ENCODE measurements around the gene PALMD. TPM values are rescaled to one million over a fixed set of nuclear protein-coding genes. Genes with fewer than 3 reads are reported as not detected.

Gene PALMD
- total RNA-seq, 1 donor = 6.0 TPM

DNA sequence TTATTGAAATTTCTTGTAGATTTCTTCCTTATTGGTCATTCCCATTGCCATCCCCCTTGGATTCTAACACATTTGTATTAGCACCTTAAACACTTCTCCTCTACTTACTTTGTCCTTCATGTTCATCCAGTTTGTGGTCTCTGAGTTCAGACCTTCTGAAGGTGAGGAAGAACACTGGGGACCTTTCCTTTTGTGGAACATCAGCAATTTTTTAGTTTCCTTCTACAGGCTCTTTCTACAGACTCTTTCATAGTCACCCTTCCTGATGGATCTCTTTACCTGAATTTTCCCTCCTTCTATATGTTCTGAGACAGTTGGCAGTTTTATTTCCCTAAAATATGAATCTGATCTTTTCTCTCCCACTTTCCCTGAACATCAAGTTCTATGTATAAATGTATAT, 4.4 kb upstream of the PALMD start:
- no peak overlapping the region for H3K4me3 ChIP-seq (ENCODE audit: low read depth, low read length)
- TF ChIP-seq, protein P1, sequence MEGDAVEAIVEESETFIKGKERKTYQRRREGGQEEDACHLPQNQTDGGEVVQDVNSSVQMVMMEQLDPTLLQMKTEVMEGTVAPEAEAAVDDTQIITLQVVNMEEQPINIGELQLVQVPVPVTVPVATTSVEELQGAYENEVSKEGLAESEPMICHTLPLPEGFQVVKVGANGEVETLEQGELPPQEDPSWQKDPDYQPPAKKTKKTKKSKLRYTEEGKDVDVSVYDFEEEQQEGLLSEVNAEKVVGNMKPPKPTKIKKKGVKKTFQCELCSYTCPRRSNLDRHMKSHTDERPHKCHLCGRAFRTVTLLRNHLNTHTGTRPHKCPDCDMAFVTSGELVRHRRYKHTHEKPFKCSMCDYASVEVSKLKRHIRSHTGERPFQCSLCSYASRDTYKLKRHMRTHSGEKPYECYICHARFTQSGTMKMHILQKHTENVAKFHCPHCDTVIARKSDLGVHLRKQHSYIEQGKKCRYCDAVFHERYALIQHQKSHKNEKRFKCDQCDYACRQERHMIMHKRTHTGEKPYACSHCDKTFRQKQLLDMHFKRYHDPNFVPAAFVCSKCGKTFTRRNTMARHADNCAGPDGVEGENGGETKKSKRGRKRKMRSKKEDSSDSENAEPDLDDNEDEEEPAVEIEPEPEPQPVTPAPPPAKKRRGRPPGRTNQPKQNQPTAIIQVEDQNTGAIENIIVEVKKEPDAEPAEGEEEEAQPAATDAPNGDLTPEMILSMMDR (IDR thresholded peaks at IDR 0.05; ENCODE audit: insufficient read depth, low read length) = no peak
- no peak for DNase-seq (ENCODE audit: low read depth)

DNA sequence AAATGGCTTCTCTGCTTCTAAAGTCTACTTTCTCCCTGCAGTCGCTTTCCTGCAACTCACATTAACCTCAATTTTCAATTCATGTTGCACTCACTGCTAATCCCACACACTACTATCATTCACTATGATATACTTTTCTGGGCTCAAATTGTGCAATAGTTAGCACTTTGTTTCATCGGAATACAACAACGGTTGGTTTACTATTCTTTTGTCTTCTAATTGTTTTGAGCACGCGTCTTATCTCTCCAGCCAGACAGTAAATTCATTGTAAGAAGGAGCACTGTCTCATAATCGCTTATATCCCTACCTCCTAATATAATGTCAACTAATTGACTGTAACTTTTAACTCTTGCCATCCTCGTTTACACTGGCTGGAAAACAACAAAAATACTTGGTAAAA, 3.9 kb upstream of the PALMD start:
- no peak for DNase-seq (ENCODE audit: low read depth)
- TF ChIP-seq, protein P1 (IDR thresholded peaks at IDR 0.05; ENCODE audit: insufficient read depth, low read length) = no peak

DNA sequence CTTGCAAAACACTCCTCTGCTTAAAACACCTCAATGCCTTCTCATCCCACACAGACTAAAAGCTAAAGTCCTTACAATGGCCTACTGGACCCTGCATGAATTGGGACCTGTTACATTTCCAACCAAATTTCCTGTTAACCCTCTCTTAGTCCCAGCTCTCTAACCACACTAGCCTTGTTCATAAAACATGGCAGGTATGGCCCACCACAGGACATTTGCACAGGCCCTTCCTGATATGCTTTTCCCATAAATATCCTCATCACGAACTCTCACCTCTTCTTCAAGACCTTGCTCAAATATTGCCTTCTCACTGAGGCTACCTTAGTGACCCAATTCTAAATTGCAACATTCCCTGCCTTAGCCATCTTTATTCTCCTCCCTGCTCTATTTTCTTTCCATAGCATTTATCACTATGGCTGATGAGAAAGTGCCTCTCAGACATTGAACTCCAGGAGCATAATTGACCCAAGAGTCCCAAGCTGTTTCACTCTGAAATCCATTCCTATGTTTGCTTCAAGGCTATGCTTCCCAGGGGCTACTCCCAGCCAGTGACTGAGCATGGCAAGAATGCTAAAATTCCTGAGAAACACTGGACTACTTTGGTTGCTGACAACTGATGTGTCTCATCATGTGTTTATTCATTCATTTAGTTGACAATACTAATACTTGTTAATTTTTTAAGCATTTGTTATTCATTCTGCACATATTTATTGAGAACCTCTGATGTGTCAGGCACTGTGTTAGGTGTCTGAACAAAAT, 2.7 kb upstream of the PALMD start:
- H3K4me3 ChIP-seq (ENCODE audit: low read depth, low read length) = no peak overlapping the region
- no peak for DNase-seq (ENCODE audit: low read depth)
- TF ChIP-seq, protein P1 (IDR thresholded peaks at IDR 0.05; ENCODE audit: insufficient read depth, low read length) = no peak

More for the DNA sequence above, 3.9 kb upstream of the PALMD start:
- no peak overlapping the region for H3K4me3 ChIP-seq (ENCODE audit: low read depth, low read length)

DNA sequence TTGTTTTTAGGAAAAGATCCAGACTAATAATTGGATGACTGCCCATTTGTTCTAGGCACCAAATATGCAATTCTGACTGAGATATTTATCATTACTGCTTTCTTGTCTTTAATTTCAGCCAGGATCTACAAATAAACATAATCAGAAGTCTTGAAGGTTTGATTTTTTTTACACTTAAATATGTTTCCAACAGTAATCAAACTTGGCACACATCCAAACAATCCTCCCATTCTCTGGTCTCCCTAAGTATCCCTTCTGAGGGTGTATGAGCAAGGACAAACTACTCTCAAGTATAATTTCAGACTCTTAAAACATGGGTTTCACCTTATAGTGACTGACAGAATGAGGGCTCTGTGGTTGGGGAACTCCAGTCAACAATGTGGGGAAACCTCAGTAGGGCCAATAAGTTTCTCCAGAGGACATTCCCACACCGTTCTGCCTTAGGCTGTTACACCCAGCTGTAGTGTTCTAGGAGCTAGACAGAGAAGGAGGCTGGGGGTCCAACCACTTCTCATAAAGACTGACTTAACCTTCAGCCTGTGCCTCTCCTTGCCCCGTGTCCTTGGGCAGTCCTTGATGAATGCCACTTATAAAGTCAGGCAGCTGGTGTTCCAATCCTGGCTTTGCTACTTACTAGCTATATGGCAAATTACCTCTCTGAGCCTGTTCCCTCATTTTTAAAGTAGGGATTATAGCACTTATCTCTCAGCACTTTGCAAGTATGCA, 1.5 kb upstream of the PALMD start:
- TF ChIP-seq, protein P1 (IDR thresholded peaks at IDR 0.05; ENCODE audit: insufficient read depth, low read length) = no peak
- no peak overlapping the region for H3K4me3 ChIP-seq (ENCODE audit: low read depth, low read length)
- no peak for DNase-seq (ENCODE audit: low read depth)

DNA sequence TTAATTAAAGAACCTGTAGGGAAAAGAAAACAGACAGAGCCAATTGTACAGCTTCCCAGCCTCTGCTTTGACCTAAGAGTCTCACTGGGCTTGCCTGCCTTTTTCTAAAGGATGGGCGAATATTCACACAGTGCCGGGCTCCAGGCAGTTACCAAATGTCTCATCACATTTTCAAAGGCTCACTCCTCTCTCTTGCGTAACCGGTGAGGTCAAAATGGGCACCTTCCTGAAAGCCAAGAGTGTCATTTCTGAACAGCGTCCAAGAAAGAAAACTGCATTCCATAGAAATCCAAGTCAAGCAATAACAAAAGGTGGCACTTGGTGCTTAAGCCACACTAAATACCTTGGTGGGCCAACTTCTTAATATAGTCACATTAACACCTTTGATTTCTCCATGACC, 710 bp upstream of the PALMD start:
- no peak overlapping the region for H3K4me3 ChIP-seq (ENCODE audit: low read depth, low read length)
- TF ChIP-seq, protein P1 (IDR thresholded peaks at IDR 0.05; ENCODE audit: insufficient read depth, low read length) = no peak
- DNase-seq (ENCODE audit: low read depth) = peak; percentile 59

DNA sequence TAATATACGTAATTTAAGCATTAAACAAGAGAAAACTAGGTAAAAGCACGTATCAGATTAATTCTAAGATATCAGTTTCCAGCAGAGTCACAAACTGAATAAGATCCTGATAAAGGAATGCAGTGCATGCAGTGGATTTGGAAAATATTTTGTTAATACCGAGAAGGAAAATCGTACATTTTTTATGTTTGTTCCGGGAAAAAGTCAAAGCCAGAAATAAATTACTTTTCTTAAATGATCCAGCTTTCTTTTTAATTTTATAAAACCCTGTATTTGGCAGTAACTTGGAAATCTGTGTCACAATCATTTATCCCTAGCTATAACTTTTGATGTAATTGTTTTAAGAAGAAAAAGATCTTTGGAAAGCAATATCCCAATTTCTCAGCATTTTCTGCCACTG, 955 bp downstream of the PALMD start:
- no peak for DNase-seq (ENCODE audit: low read depth)
- no peak overlapping the region for H3K4me3 ChIP-seq (ENCODE audit: low read depth, low read length)
- TF ChIP-seq, protein P1 (IDR thresholded peaks at IDR 0.05; ENCODE audit: insufficient read depth, low read length) = no peak

Measured in fibroblast of the aortic adventitia (primary cell).